Suprapubic skin (tissue), 3 donors: ENCODE data around the gene JADE2.

Source experiments
- POLR2A ChIP-seq, 2 donors: fragments of 450-650 bp; IDR thresholded peaks; one replicate each; pipeline ENCODE4 v1.6.1; 2017; ENCODE audit warnings: antibody characterized with exemption in 2 of 2, mild to moderate bottlenecking in 2 of 2, moderate library complexity in 2 of 2
- TF ChIP-seq, protein P1 (sequence below), 2 donors: fragments of 200-600 bp in 1 of 2; fragments of 450-650 bp in 1 of 2; sonication (generic) in 1 of 2; IDR thresholded peaks; one replicate each; pipeline ENCODE4 v1.5.1; 2016 to 2019; ENCODE audit warnings: antibody characterized with exemption in 2 of 2, mild to moderate bottlenecking in 1 of 2, moderate library complexity in 1 of 2

DNA sequence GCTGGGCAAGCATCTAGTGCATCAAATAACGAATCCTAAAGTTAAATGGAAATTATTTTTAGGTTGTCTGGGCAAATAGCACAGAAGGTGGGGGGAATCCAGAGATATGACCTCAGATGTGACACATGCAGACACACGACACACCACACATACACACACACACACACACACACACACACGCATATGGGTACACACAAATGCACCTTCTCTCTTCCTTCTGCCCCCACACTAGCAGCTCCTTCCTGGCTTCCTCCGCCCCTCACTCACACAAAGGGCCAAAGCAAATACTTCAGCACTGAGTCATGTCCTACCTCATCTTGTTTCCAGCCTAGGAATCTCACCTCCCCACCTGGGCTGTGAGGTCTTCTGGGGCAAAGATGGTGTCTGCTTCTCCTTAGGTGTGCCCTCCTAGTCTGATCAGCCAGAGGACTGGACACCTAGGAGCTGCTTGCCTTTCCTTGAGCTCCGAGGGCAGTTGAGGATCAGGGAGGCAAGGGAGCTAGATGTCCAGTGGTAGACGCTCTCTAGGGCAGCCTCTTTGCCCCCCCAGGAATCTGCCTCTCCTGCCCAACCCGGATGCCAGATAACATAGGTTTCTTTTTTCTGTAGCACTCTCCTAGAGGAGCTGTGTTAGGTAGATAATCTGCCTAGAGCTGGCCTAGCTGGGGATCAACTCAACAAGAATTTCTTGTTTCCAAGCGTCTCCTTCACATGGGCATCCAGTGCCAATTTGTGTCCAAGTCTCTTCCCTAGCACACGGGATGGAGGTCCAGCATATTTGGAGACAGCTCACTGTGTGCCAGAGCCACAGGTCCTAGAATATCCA lies 14.3 kb upstream of the JADE2 start:
- no peak for TF ChIP-seq POLR2A (IDR thresholded peaks at IDR 0.05)
- TF ChIP-seq, protein P1, sequence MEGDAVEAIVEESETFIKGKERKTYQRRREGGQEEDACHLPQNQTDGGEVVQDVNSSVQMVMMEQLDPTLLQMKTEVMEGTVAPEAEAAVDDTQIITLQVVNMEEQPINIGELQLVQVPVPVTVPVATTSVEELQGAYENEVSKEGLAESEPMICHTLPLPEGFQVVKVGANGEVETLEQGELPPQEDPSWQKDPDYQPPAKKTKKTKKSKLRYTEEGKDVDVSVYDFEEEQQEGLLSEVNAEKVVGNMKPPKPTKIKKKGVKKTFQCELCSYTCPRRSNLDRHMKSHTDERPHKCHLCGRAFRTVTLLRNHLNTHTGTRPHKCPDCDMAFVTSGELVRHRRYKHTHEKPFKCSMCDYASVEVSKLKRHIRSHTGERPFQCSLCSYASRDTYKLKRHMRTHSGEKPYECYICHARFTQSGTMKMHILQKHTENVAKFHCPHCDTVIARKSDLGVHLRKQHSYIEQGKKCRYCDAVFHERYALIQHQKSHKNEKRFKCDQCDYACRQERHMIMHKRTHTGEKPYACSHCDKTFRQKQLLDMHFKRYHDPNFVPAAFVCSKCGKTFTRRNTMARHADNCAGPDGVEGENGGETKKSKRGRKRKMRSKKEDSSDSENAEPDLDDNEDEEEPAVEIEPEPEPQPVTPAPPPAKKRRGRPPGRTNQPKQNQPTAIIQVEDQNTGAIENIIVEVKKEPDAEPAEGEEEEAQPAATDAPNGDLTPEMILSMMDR (IDR thresholded peaks at IDR 0.05), result no peak
